LNCAP (cell line): Measurements from ENCODE around the gene RFTN1.

ENCODE experiments used
- TF ChIP-seq, protein P1 (sequence below): fragments of 450-650 bp; IDR thresholded peaks from 2 replicates; pipeline ENCODE4 v1.5.1; 2017; ENCODE audit warnings: mild to moderate bottlenecking

RFTN1 gene

DNA sequence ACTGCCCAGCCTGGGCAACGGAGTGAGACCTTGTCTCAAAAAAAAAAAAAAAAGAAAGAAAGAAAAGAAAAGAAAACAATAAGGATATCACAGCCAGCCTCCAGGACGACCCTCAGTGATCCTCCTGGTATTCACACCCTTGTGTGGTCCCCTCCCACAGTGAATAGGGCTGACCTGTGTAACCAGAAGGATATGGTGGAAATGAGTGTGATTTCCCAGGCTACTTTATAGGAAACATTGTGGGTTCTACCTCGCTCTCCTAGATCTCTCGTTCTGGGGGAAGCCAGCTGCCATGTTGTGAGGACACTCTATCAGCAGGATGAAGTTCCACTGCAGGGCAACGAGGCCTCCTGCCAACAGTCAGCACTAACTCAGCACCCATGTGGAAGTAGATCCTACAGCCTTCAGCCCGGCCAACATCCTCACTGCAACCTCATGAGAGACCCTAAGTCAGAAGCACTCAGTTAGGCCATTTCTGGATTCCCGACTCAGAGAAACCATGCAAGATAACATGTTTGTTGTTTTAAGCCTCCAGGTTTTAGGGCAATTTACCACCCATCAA, 11.1 kb downstream of the RFTN1 start:
- TF ChIP-seq, protein P1, sequence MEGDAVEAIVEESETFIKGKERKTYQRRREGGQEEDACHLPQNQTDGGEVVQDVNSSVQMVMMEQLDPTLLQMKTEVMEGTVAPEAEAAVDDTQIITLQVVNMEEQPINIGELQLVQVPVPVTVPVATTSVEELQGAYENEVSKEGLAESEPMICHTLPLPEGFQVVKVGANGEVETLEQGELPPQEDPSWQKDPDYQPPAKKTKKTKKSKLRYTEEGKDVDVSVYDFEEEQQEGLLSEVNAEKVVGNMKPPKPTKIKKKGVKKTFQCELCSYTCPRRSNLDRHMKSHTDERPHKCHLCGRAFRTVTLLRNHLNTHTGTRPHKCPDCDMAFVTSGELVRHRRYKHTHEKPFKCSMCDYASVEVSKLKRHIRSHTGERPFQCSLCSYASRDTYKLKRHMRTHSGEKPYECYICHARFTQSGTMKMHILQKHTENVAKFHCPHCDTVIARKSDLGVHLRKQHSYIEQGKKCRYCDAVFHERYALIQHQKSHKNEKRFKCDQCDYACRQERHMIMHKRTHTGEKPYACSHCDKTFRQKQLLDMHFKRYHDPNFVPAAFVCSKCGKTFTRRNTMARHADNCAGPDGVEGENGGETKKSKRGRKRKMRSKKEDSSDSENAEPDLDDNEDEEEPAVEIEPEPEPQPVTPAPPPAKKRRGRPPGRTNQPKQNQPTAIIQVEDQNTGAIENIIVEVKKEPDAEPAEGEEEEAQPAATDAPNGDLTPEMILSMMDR, result no peak

DNA sequence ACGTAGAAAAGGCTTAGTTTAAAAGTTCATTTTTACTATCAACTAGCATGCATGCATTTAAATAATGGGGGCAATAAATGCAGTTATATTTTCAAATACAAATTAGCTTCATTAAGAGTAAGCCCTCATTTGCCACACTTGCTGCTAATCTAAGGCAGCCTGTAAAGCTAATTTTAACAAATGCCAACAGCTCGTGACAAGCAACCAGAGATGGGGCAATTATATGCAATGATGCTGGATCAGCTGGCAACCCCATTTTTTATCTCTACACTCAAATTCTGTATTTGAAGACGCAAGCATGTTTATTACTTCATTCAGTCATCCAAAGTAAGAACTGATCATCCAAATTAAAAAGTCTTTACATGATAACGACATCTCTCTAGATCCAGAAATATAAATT, 12.1 kb downstream of the RFTN1 start:
- TF ChIP-seq, protein P1, result no peak

DNA sequence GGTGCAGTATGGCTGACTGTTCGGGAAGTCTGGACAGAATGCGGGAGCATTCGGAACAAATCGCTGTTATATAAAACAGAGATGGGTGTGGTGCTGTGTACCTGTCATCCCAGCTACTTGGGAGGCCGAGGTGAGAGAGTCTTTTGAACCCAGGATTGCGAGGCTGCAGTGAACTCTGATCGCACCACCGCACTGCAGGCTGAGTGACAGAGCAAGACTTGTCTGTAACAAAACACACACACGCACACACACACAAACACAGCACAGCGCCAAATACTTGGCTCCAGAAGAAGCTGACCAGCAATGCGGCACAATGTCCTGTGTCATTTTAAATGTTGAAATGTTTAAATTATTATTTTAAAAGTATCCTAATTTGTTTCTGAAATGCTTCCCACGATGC, 12.6 kb downstream of the RFTN1 start:
- TF ChIP-seq, protein P1, result no peak

DNA sequence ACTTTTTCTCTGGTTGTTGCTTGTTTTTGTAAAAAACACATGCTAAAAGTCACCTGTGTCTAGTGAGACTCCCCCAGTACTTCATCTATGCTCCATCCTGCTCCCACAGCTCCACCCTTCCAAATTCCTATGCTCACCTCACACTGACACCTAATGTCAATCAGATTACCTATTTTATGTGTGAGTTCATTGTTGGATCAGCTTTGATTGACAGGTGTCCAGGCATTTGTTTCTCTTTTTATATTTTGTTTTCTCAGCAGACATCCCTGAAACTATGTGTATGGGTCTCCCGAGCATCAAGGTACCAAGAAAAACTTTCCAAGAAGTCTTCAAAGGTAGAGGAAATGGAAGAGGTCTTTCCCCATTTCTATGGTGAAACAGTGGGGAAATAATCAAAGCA, 13.4 kb downstream of the RFTN1 start:
- TF ChIP-seq, protein P1, result no peak

DNA sequence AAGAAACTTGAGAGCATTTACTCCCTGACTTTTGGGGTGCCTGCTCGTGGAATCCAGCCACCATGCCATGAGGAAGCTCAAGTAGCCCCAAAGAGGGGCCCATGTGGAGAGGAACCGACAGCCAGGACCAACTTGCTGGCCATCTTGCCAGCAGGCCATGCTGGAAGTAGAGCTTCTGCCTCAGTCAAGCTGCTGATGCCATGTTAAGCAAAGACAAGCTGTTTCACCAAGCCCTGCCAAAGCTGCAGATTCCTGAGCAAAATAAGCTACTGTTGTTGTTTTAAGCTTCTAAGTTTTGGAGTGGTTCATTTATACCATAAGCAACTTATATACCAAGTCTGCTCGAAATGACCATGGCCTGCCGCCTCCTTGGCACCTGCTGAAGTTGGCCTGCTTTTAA, 14.1 kb downstream of the RFTN1 start:
- TF ChIP-seq, protein P1, result no peak

DNA sequence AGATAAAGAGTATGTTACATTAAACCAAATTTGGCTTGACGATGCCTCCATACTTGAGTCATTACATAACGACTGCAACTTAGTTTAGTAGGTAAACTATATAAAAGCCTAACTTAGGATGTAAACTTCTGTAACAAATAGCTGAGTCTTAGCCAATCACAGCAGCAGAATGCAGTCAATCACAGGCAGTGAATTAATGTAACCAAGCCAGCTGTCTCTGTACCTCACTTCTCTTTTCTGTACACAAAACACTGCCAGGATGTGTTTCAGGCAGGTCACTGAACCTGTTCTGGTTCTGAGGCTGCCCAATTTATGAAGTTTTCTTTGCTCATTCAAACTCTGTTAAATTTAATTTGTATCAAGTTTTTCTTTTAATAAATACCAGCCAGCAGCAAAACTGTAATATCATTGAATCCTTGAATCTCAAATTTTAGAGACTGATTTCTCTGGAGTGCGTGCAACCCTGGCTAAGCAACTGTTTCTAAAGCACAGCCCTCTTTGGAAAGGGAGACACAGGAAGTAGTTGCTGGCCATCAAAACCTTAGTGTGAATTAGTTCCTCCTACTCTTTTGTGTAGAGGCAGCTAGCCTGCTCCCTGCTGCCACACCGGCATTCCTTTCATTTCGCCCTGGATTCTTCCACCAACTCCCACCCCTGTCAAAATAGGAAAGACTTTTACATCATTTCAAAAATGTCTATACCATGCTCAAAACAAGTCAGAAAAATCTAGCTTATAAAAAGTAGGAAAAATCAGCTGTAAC, 15.2 kb downstream of the RFTN1 start:
- TF ChIP-seq, protein P1, result no peak

DNA sequence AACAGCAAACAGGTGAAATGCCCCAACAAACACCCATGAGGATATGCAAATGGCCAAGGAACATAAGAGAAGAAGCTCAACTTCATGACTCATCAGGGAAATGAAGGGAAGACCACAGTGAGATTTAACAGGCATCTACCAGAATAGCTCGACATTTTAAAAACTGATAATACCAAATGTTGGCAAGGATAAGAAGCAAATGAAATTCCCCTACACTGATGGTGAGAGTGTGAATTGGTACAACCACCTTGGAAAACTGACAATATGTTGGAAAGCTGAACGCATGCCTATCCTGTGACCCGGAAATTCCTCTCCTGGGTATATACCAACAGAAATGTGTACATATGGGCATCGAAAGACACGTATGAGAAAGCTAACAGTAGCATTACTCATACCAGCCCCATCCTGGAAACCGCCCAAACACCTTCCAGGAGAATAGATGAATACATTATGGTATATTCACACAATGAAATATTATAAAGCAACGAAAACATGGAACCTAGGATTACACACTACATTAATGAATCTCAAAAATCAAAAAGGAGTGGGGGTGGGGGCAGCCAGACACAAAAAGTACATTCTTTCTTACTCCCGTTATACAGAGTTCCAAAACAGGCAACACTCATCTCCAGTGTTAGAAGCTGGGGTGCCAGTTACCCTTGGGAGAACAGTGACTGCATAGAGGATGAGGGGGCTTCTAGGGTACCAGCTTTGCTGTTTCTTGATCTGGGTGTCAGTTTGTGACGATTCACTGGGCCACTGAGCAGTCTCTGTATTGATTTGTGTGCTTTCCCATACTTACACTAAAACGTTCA, 16.9 kb downstream of the RFTN1 start:
- TF ChIP-seq, protein P1, result no peak
